Stimulated activated naive CD4-positive, alpha-beta T cell (primary cell): ENCODE measurements around the gene EPM2A.
A peak's percentile ranks its signal among the peaks of the same experiment; 100 is the strongest.

Experiments used
- DNase-seq, 6 experiments: peaks; one replicate each; lab custom pipeline; 2025; lab: John Stamatoyannopoulos, UW

Gene EPM2A

DNA sequence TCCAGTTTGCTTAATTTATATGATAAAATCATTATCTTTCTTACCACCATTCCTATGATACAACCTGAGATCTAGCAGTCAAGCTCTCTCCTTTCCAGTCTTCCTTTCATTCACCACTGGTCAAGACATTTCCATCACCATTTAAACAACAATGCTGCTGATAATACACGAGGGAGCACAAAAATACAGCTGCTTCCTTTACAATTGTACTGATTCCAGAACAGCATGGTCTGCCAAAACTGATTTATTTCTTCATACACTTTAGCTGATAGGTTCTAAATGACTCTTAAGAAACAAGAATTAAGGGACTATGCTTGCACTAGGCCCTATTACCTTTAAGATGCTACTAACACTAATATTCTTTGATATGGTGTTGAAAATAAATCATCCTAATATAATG lies 65.0 kb downstream of the EPM2A start:
- no peak for DNase-seq

DNA sequence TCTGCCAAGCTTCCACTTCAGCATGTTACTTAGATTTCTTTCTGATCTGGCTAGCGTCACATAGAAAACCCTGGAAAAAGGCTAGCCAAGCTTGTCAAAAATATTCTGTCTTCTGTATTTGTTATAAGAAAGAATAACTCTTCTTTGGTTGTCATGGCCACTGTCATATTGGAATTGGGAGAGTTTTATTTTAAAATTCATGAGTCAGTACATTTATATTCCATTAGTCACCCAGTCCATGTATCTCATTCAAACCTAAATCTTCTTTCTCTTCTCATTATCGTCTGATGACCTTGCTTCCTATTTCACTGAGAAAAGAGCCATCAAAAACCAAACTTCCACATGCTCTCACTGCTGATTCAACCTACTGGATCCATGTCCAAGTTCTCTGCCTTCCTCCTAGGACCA lies 65.7 kb downstream of the EPM2A start:
- DNase-seq: no peak

DNA sequence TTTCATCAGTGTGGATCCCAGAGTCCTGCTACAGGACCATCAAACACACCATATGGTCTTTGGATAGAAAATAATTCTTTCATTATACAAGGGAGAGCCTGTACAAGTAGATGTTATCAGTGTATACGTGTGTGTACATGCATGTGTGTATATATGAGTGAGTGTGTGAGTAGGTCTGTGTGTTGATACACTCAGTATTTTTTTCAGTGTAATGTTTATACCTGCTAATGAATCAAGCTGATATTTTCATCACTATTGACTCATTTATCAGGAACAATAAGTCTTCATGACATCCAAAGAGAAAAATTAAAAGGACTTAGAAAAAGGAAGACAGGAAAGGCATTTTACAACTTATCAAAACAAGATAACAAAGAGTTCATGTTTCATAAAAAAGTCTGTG lies 66.5 kb downstream of the EPM2A start:
- DNase-seq: no peak

DNA sequence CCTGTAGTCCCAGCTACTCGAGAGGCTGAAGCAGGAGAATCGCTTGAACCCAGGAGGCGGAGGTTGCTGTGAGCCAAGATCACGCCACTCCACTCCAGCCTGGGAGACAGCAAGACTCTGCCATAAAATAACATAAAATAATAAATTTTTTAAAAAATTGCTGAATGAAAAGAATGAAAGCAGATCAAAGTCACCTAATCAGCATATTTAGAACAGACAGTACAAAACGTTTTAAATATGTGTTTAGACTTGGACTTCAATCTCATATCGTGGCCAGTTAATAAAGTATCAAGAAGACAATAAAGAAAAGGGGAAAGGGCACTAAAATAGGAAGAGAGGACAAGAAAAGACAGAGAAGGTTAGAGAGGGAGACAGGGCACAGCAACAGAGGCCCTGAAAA lies 74.6 kb downstream of the EPM2A start:
- DNase-seq: no peak

DNA sequence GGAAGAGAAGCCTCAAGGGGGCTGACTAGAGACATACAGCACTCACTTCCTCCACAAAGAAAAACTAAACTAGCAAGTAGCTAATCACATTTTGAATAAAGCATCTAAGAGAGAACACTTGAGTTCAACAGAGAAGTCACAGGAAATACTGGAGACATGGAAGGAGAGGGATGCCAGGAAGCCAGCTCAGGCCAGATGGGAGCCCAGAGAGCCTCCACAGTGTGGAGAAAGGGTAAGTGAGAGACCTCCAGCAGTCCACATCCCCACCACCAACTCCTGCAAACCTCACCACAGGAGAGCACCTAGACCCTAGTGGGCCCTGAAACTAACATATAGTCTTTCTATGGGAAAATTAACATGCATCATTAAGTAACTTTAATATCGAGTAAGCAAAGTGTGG lies 79.2 kb downstream of the EPM2A start:
- no peak for DNase-seq

DNA sequence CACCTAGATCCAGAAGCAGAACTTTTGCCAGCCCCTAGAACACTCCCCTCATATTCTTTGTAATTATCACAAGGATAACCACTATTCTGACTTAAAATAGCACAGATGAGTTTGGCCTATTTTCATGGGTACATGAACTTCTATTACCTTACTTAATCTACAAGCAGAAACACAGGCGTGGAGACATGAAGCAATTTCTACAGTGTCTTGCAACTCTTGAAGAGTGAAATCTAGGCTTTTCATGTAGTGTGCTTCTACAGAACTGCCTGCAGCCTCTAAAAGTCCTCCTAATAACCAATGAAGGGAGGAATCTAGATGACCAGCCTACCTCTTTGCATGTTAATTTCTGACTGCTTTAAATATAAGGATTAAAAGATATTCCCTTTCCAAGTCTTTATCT lies 82.7 kb downstream of the EPM2A start:
- no peak for DNase-seq

DNA sequence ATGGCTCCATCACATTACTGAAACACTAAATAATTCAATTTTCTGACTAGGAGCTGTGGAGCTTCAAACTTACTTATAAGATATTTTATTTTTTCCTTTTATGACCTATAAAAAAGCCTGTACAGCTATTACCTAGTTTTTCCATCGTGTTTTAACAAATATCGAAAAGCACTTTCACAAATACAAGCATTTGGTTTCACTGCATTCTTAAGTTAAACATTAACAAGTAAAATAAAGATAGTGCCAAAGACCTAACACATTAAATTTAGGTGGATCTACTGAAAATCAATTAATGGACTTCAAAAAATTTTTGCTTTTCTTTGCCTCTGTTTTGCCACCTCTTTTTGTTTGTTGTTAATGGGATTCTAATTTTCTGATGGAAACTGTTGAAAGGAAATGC lies 83.3 kb downstream of the EPM2A start:
- DNase-seq: no peak

DNA sequence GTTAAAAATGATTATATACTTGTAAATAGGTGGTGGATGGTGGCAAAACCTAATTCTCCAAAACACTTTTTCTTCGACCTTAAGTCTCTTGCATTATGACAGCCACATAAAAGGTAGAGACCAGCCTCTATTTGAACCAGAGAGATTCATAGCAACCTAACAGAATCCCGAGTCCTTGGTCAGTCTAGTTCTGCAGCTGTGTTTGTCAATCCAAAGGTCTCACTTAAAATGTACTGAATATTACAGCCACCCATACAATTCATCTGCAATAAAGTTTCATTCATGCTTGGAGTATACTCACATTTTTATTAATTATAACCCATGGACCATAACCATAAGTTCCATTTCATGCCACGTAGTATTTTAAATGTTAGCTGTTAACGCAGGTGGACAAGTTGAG lies 87.2 kb downstream of the EPM2A start:
- DNase-seq: no peak

DNA sequence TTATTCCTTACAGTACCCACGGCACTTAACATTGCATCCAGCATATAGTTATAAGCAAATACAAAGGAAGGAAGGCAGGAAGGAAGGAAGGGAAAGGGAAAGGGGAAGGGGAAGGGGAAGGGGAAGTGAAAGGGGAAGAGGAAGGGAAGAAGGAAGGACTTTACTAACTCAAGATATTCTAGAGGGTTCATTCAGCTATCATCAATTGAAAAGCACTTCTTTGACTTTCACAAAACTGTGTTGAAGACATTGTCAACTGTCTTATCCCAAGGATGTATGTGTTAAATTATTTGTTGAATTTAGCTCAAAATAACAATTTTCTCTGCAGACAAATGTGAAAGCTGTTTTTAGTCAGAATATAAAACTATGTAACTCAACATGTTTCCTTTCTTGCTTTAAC lies 87.7 kb downstream of the EPM2A start:
- DNase-seq: no peak

DNA sequence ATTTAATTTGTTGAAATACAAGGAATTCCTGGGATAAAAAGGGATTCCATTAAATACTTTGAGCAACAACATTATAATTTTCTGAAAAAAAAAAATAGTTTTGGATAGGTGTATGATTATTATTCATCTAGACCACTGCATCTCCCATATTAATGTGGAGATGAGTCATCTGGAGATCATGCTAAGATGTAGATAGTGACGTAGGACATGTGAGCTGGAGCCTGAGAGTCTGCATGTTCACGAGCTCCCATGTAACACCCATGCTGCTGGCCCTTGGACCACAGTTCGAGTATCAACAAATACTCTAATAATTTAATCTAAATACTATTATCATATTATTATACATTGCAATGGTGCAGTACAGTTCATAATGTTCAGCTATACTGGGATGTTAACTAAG lies 91.6 kb downstream of the EPM2A start:
- DNase-seq: no peak

DNA sequence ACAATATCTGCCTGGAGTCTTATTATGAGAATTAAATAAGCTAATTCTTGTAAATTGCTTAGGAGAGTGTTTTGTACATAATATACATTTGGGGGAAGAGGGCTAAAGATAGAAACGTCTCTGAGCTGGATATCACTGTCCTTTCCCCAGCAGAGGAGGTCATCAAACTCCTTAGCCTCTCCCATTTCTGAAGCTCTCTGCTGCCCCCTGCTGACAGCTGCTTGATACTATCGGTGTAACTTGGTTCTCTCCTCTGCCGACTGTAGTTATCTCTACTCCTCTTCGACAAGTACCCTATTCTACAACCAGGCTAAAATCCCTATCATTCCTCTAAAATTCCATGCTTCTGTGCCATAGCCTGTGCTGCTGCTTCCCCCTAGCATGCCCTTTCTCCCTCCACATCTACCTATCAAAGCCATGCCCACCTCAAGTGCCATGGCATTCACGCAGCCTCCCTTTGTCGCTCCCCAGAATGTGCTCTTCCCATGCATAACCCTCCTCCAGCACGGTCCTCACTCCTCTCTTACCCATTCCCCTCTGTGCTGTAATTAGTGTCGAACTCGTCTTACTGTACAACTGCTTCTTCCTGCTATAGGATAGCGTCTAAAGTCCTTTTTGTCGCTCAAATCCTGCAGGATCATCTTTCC lies 101.2 kb downstream of the EPM2A start:
- peak; percentile 13 to 68 (median 52) for DNase-seq

DNA sequence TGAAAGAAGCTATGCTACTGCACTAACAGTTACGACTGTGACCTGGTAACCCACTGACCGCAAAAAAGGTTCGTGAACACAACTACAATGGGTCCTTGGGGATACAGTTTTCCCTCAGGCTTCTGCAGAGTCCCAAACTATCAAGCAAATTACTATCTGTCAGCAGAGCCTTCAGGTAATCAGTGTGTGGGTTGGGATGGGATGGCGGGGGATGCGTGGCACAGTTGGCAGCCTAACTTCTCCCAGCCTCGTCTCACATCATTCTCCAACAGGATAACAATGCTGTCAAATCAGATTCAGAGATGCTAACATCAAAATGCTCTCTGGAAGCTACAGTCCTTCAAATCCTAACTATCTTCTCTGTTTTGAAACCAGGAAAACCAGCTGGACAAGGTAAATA lies 102.3 kb downstream of the EPM2A start:
- no peak for DNase-seq

DNA sequence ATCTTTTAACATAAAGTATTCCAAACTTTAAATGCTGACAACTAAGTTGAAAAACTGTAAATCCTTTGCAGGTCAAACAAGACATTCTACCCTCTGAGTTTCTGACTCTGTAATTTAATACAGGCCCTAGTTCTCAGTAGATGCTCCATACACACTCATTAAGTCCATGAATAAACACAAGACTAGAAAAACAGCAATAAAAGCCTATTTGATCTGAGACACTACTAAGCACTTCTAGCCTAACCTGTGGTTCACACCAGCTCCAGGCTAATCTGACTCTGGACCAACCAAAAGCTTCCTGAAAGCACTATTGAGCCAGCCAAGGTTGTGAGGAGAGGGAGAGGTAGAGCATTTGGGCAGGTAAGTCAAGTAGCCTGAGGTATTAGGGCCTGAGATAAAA lies 103.9 kb downstream of the EPM2A start:
- DNase-seq: no peak

DNA sequence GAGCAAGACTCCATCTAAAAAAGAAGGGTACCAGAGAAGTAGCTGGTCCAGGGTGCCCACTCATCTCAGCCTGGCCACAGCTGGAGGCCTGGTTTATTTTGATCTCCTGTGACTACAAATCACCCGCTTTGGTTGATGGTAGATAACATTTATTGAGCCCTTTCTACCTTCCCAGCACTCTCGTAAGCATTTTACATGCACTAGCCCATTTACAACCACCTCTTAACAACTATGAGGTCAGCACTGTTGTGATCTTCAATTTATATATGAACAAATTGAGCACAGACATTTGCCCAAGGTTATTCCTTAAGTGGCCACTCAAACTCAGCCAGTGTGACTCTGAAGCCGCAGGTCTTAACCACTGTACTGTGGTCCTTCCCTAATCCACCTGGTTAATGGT lies 104.7 kb downstream of the EPM2A start:
- no peak for DNase-seq

DNA sequence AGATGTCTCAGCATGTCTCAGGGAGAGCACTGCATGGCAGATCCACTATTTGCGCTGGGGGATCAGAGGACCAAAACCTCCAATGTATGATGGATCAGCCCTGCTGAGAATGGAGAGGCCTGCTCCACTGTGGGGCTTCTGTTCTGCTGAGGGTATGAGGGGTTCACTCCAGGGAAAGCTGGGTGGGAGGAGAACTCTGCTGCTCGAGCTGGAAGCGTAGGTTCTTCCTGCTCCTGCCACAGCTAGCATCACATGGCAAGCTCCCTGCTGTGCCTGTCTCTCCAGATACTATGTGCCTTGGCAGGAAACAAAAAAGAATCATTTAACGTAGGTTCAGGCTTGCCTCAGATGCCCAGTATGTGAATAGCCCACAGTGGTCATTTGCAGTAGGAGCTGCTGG lies 105.8 kb downstream of the EPM2A start:
- DNase-seq: no peak

DNA sequence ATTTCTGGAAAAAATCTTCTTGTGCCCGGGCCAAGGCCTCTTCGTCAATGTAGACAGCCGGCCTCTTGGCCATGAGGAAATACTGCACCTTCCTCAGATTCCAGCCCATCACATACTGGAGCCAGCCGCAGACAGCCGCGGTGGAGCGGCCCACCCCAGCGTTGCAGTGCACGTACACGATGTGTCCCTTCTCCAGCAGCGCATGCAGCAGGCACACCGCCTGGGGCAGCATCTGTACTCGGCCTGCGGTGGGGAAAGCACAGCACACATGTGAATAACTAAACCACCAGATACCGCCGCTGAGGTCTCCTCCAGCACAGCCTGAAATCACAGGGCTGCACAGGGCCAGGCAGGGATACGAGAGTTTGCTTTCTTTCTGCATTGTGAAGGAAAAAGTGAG lies 107.9 kb downstream of the EPM2A start:
- DNase-seq: no peak

DNA sequence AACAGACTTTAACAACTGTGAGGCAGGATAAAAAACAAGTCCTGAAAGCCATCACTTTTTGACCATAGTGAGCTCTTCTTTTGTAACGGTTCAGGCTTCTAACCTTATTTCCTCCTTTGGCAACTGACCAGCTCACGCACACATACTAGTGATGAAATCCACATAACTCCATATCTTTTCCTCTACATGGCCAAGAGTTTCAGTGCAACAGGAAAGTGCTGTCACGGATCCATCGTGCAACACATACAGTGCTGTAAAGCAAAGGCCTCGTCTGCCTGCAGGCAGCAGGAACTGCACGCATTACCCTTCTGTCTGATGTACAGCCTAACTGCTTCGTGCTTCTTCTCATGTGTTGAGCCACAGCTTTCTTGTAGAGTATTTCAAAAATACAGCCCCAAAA lies 108.5 kb downstream of the EPM2A start:
- no peak for DNase-seq

DNA sequence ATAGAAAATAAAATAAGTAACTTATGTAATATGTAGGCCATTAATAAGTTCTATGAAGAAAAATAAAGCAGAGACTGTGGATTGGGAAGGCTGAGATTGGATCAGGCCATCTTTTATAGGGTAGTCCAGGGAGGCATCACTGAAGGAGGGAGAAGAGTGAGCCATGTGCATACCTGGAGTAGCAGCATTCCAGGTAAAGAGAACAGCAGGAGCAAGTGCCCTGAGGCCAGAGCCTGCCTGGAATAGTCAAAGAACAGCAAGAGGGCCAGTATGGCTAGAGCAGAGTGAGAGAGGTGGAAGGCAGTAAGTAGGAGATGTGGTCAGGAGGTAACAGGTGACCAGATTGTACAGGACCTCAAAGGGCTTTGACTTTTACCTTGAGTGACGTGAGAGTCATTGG lies 112.1 kb downstream of the EPM2A start:
- DNase-seq: no peak

DNA sequence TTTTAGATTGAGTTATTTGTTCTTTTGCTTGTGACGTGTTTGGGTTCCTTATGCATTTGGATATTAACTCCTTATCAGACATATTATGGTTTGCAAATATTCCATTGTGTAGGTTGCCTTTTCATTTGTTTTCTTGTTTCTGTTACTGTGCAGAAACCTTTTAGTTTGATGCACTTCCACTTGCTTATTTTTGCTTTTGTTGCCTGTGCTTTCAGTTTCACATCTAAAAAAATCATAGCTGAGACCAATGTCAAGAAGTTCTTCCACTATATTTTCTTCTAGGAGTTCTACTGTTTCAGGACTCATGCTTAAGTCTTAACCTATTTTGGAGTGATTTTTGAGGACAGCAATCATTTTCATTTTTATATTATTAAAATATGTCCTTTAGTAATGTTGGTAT lies 113.5 kb downstream of the EPM2A start:
- DNase-seq: no peak

DNA sequence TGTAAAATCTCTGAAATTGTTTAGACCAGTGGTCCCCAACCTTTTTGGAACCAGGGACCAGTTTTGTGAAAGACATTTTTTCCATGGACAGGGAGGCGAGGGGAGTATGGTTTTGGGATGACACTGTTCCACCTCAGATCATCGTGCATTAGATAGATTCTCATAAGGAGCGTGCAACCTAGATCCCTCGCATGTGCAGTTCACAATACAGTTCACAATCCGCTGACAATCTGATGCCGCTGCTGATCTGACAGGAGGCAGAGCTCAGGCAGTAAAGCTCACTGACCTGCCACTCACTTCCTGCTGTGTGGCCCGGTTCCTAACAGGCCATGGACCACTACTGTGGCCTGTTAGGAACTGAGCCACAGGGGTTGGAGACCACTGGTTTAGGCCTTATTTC lies 115.2 kb downstream of the EPM2A start:
- no peak for DNase-seq

DNA sequence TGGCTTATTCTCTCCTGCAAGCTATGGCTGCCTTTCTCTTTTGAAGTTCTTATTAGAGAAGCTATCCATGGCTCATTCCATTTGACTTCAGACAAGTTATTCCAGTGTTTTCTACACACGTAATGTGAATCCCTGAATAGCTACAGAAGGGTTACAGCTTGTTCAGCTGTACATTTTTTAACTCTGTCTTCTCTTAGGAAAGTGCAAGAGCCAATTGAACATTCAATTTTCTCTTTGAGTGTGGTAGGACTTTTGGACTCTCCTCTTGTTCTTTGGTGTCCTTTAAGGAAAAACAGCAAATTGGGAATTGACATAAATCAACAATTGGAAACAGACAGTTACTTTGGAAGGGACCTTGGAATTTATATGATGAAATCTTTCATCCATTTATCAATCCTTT lies 125.8 kb downstream of the EPM2A start:
- DNase-seq: no peak

DNA sequence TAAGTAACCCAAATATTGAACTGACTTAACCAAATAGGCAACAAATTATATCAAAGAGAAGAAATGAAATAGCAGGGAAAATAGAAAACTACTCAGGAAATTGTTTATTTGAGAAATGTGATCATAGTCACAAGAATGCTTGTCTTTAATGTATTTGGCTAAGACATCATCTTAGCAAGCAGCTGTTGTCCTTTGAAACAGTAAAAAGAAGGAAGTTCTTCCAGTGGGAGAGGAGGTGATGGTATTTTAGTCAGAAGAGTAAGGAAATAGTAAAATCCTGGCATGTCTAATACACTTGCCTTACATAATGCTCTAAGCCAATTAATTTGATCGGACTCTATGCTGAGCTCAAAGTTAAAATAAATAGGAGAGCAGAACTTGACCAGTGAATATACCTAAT lies 126.5 kb downstream of the EPM2A start:
- no peak for DNase-seq

DNA sequence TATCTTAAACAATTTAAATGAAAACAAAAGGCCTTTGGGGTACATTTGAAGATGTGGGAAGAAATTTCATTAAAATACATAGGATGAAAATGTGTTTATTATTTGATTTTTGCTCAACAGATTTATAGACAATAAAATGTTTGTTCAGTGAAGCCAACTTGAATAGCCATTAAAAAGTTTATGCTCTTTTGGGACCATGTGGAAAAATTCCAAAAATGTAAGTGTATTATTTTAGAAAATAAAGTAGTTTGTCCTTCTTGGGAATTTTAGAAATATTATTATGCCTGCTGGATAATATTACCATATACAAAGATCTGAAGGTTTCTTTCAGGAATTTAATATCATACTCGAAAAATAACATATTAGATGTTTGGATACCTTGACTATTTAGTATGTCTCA lies 131.3 kb downstream of the EPM2A start:
- no peak for DNase-seq

DNA sequence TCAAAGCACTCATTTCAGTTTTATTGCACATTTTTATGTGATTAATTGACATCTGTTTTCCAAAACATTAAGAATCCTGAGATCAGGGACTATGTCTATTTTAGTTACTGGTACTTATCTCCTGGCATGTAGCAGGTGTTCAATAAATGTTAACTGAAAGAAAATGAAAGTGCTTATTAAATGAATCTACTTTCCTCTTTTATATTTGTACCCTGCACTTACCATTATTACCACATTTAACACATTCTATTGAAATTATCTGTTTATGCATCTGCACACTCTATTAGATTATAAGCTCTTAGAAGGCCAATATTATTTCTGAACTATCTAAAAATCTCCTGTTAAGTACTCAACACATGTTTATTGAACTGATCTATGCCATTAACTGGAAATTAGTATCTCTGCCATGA lies 131.9 kb downstream of the EPM2A start:
- DNase-seq: no peak
